NB4 (cell line): ENCODE results near the gene MEGF11.
A peak's percentile ranks its signal among the peaks of the same experiment; 100 is the strongest.

Experiments used
- POLR2A ChIP-seq: IDR thresholded peaks from 2 replicates; pipeline ENCODE4 v1.6.1; 2011; ENCODE audit warnings: mild to moderate bottlenecking; ENCODE audit not compliant: insufficient read length; ENCODE audit errors: extremely low read depth
- TF ChIP-seq, protein P1 (sequence below): IDR thresholded peaks from one replicate; pipeline ENCODE4 v1.5.1; 2012; ENCODE audit warnings: low read depth, low read length

DNA sequence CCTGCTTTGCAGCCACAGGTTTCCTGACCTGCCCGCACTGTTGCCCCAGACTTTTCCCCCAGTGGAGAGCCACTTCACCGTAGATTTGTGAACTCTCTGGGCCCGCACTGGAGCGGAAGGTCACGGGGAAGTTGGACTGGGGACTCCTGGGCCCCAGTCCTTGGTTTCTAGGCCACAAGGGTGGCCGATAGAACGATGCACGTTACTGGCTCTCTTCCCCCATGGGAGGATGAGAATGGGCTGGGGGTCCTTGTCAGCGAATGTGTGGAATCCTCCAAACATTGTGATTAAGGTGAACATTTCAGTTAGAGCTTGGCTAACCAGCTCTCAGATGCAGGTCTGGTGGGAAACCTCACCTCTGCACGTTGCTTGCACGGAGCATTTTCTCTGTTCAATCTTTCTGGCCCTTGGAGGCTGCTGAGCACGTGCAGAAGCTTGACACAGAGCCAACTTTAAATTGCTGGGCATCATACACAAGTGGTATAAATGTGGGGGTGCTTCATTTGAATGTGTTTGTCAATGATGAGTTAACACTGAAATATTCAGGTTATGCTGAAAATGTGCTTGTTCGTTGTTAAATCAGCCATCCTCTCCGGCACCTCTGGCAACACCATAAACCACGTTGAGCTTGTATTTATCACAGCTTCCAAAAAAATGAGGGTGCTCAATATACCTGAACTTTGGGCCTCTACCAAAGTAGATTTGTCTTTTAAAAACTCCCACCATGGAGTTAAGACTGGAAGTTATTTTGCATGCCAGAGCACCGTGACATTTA, 40.8 kb upstream of the MEGF11 start:
- TF ChIP-seq, protein P1, sequence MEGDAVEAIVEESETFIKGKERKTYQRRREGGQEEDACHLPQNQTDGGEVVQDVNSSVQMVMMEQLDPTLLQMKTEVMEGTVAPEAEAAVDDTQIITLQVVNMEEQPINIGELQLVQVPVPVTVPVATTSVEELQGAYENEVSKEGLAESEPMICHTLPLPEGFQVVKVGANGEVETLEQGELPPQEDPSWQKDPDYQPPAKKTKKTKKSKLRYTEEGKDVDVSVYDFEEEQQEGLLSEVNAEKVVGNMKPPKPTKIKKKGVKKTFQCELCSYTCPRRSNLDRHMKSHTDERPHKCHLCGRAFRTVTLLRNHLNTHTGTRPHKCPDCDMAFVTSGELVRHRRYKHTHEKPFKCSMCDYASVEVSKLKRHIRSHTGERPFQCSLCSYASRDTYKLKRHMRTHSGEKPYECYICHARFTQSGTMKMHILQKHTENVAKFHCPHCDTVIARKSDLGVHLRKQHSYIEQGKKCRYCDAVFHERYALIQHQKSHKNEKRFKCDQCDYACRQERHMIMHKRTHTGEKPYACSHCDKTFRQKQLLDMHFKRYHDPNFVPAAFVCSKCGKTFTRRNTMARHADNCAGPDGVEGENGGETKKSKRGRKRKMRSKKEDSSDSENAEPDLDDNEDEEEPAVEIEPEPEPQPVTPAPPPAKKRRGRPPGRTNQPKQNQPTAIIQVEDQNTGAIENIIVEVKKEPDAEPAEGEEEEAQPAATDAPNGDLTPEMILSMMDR, result no peak
- TF ChIP-seq POLR2A, result peak; percentile 17
